Stimulated activated naive CD8-positive, alpha-beta T cell treated with anti-CD3 and anti-CD28 coated beads, Interleukin-15, Interleukin-2, amounts not matched to agents 100 ng/mL and 50 ng/mL, for 24 hours (primary cell): ENCODE data around the gene IDS.
"Not testable (repeated sequence)": the region's sequence is repeated elsewhere in the genome, so short reads cannot be mapped to it uniquely, and the experiment has no call there.

Source experiments
- H3K27ac Mint-ChIP-seq: one replicate; pipeline ENCODE4 v1.8.0; 2021; ENCODE audit warnings: mild to moderate bottlenecking, mixed read lengths
- H3K27me3 Mint-ChIP-seq: one replicate; pipeline ENCODE4 v1.8.0; 2021; ENCODE audit warnings: mixed read lengths
- H3K36me3 Mint-ChIP-seq: one replicate; pipeline ENCODE4 v1.8.0; 2021; ENCODE audit warnings: low read depth, mixed read lengths
- H3K4me1 Mint-ChIP-seq: one replicate; pipeline ENCODE4 v1.8.0; 2021; ENCODE audit warnings: low read depth, mixed read lengths
- H3K4me3 Mint-ChIP-seq: one replicate; pipeline ENCODE4 v1.8.0; 2021; ENCODE audit warnings: mild to moderate bottlenecking, mixed read lengths
- H3K9me3 Mint-ChIP-seq: one replicate; pipeline ENCODE4 v1.8.0; 2021; ENCODE audit warnings: mixed read lengths

IDS gene

DNA sequence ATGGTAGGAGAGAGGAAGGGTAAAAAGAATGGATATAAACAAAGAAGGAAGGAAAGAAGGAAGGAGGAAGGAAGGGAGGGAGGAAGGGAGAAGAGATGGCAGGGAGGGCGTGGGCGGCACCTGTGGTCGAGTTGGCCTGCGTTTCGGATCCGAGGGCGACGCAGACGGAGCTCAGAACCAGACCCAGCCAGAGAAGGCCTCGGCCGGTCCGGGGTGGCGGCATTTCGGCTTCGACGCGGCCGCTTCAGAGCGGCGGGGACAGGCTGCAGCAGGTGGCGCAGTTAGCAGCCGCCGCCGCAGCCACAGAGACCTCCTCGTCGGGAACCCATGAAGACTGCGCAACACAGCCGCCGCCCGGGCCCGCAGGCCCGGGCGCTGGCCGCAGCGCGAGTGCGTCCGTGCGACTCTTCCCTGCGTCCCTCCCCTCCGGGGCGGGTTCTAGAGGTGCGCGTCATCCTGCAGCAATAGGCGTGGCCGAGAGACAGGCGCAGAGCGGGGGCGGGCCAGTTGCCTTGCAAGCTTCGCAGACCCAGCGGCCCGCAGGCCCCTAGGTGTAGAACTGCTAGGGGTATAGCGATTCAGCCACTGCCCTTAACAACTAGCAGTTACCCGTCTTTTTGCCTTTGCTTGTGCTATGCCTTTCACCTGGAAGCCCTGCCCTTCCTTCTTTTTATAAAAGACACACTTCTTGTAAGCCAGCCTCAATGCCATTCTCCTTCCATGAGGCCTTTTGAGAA is at the start of gene IDS:
Gene IDS, minus strand, starts transcription at position 392 of the 737 bp plus-strand sequence. Its CDS starts 169 bp downstream, at position 223.
- no peaks in the 10 kb centered on the region for H3K27me3 Mint-ChIP-seq
- H3K9me3 Mint-ChIP-seq: no peaks in the 10 kb centered on the region
- peaks cover 41% of the 10 kb centered on the region for H3K4me1 Mint-ChIP-seq
- peaks cover 10% of the 10 kb centered on the region for H3K36me3 Mint-ChIP-seq
- H3K27ac Mint-ChIP-seq: peak within 1 kb of the TSS; percentile 100
- peak within 1 kb of the TSS; percentile 99 for H3K4me3 Mint-ChIP-seq

GRCh38 chrX:149551939-149552248 is 46.8 kb upstream of the IDS start:
- not testable (repeated sequence) for H3K27me3 Mint-ChIP-seq, H3K36me3 Mint-ChIP-seq, H3K4me1 Mint-ChIP-seq, H3K4me3 Mint-ChIP-seq, H3K27ac Mint-ChIP-seq, H3K9me3 Mint-ChIP-seq

DNA sequence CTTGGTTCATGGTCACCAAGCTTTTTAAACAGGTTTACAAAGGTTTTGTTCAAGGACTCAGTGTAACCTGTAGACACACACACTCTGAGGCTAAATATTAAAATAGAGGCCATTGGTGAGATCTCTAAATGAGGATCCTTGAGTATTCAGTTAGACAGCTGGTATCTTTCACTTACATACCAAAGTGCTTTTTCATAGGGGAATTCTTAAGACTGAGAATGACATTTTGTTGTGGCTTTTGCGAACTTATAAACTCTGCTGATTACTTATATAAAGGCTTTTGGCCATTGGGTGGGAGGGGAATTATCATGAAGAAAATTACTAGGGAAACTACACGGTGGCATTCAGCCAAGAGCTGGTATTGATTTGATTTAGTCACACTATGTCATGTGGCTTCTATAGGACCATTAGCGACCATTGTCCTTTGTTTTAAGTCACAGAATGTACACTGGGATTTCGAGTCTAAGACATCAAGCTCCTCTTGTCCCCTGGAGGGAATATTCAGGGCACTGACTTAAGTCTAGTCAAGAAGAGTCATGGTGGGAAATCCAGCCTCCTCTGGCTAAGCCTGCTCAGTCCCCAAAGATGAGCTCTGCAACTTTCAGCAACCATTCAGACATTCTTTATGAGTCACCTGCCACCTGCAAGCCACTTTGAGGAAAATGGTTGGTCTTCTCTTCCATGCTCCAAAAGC is 46.3 kb upstream of the IDS start:
- H3K36me3 Mint-ChIP-seq: not testable (repeated sequence)

DNA sequence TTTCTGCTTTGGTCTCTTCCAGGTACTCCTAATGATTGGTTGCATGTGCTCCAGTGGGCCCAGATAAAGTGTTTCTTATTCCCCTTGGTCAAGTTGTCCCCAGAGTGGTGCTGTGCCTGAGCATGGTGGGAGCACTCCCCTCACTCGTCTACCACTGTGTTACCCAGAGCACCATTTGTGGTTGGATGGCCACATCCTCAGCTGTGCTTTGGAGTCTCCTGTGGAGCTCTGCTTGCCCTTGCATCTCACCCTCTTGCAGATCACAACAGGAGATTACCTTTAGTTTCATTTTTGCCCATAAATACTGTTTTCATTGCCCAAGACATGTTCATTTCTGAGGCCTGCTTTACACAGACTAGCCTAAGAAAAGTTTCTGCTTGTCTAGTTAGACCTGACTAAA is 45.3 kb upstream of the IDS start:
- H3K36me3 Mint-ChIP-seq, H3K27ac Mint-ChIP-seq, H3K4me1 Mint-ChIP-seq, H3K27me3 Mint-ChIP-seq, H3K4me3 Mint-ChIP-seq, H3K9me3 Mint-ChIP-seq: not testable (repeated sequence)

More for the DNA sequence above, 46.3 kb upstream of the IDS start:
- H3K4me3 Mint-ChIP-seq, H3K27ac Mint-ChIP-seq, H3K9me3 Mint-ChIP-seq, H3K27me3 Mint-ChIP-seq, H3K4me1 Mint-ChIP-seq: not testable (repeated sequence)

GRCh38 chrX:149549701-149550100 is 44.6 kb upstream of the IDS start, which contains the start of gene HSFX3:
Gene HSFX3, minus strand, starts transcription at chrX:149549924. Its CDS starts 72 bp downstream, at chrX:149549852.
- H3K27me3 Mint-ChIP-seq: not testable (repeated sequence)

GRCh38 chrX:149547782-149548181 is 42.7 kb upstream of the IDS start:
- not testable (repeated sequence) for H3K27ac Mint-ChIP-seq, H3K36me3 Mint-ChIP-seq, H3K27me3 Mint-ChIP-seq, H3K4me3 Mint-ChIP-seq, H3K4me1 Mint-ChIP-seq, H3K9me3 Mint-ChIP-seq

More at GRCh38 chrX:149549701-149550100, 44.6 kb upstream of the IDS start, which contains the start of gene HSFX3:
- H3K27ac Mint-ChIP-seq, H3K9me3 Mint-ChIP-seq, H3K4me3 Mint-ChIP-seq, H3K4me1 Mint-ChIP-seq, H3K36me3 Mint-ChIP-seq: not testable (repeated sequence)

GRCh38 chrX:149546962-149547361 is 41.9 kb upstream of the IDS start:
- H3K9me3 Mint-ChIP-seq, H3K36me3 Mint-ChIP-seq, H3K27me3 Mint-ChIP-seq, H3K27ac Mint-ChIP-seq, H3K4me3 Mint-ChIP-seq, H3K4me1 Mint-ChIP-seq: not testable (repeated sequence)

- H3K4me3 Mint-ChIP-seq, H3K27me3 Mint-ChIP-seq, H3K9me3 Mint-ChIP-seq, H3K4me1 Mint-ChIP-seq, H3K27ac Mint-ChIP-seq, H3K36me3 Mint-ChIP-seq: not testable (repeated sequence)
Observed at GRCh38 chrX:149545545-149546543, 40.7 kb upstream of the IDS start.

GRCh38 chrX:149541521-149542047 is 36.5 kb upstream of the IDS start:
- H3K36me3 Mint-ChIP-seq: no peaks in the 10 kb centered on the region
- H3K4me1 Mint-ChIP-seq: peaks cover 3% of the 10 kb centered on the region
- peak overlapping the region; percentile 98 for H3K27ac Mint-ChIP-seq
- no peaks in the 10 kb centered on the region for H3K9me3 Mint-ChIP-seq
- peak overlapping the region; percentile 83 for H3K4me3 Mint-ChIP-seq
- no peaks in the 10 kb centered on the region for H3K27me3 Mint-ChIP-seq

GRCh38 chrX:149540621-149541520 is 35.8 kb upstream of the IDS start, which contains the start of gene EOLA1:
Gene EOLA1, plus strand, starts transcription at chrX:149541012. Its CDS starts 4,619 bp downstream, at chrX:149545631.
- H3K4me1 Mint-ChIP-seq: peaks cover 3% of the 10 kb centered on the region
- H3K9me3 Mint-ChIP-seq: no peaks in the 10 kb centered on the region
- peak within 1 kb of the TSS; percentile 83 for H3K4me3 Mint-ChIP-seq
- peak within 1 kb of the TSS; percentile 98 for H3K27ac Mint-ChIP-seq
- no peaks in the 10 kb centered on the region for H3K27me3 Mint-ChIP-seq
- no peaks in the 10 kb centered on the region for H3K36me3 Mint-ChIP-seq

- H3K36me3 Mint-ChIP-seq: no peaks in the 10 kb centered on the region
Observed at GRCh38 chrX:149540131-149540620, 35.1 kb upstream of the IDS start.

GRCh38 chrX:149539283-149540130 is 34.4 kb upstream of the IDS start:
- Mint-ChIP-seq H3K4me3 (peak overlapping the region; percentile 79), H3K9me3 (no peaks in the 10 kb centered on the region), H3K36me3 (no peaks in the 10 kb centered on the region), H3K27me3 (no peaks in the 10 kb centered on the region), H3K27ac (peak overlapping the region; percentile 92), H3K4me1 (peaks cover 3% of the 10 kb centered on the region)

More at GRCh38 chrX:149540131-149540620, 35.1 kb upstream of the IDS start:
- no peaks in the 10 kb centered on the region for H3K9me3 Mint-ChIP-seq
- H3K4me1 Mint-ChIP-seq: peaks cover 3% of the 10 kb centered on the region
- peak overlapping the region; percentile 83 for H3K4me3 Mint-ChIP-seq
- no peaks in the 10 kb centered on the region for H3K27me3 Mint-ChIP-seq
- peak overlapping the region; percentile 98 for H3K27ac Mint-ChIP-seq

DNA sequence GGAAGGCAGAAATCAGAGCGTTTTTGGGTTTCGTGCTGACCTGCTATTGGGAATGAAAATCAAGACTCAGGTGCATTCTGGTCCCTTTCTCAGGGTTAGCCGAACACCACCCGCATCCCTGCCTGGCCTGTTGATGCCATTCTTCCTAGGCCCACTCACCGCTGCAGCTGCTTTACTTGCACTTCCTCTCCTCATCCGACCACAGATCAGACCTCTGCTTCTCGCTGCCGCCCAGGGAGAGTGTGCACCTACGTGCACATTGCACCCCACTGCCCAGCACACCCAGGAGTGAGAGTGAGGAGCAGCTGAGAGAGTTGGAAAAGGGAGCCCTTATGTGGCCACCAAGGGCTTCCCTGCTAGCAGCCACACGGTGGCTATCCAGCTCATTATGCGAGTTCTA is 32.4 kb upstream of the IDS start:
- not testable (repeated sequence) for H3K36me3 Mint-ChIP-seq, H3K9me3 Mint-ChIP-seq, H3K27ac Mint-ChIP-seq, H3K4me3 Mint-ChIP-seq, H3K4me1 Mint-ChIP-seq, H3K27me3 Mint-ChIP-seq
